Measurements from ENCODE around the gene TCEA3. TPM values are rescaled to one million over a fixed set of nuclear protein-coding genes. Genes with fewer than 3 reads are reported as not detected.

TCEA3 gene
- total and polyA plus RNA-seq, 2 experiments from 2014 or later = 9.2 to 23.2 TPM

- no peak overlapping the region for H3K4me3 ChIP-seq
- WGBS, 2 experiments (ENCODE audit: low coverage in 1 of 2, low lambda C conversion rate in 2 of 2, missing lambda C conversion rate in 2 of 2) = 75 to 82% methylated on average over 4 of the region's 4 CpGs
- H3K27ac ChIP-seq = no peak overlapping the region
- peaks cover 11% of the 10 kb centered on the region for H3K4me1 ChIP-seq (ENCODE audit: insufficient read depth)
- H4K20me1 ChIP-seq (ENCODE audit: insufficient read depth) = no peaks in the 10 kb centered on the region
- H3K79me2 ChIP-seq (ENCODE audit: insufficient read depth) = no peaks in the 10 kb centered on the region
- no peaks in the 10 kb centered on the region for H3K36me3 ChIP-seq (ENCODE audit: low read depth)
- H3F3A ChIP-seq (ENCODE audit: insufficient read depth) = peaks cover 18% of the 10 kb centered on the region
- TF ChIP-seq EZH2phosphoT487 (IDR thresholded peaks at IDR 0.05; ENCODE audit: insufficient read depth, low read depth) (no peak), EZH2 (IDR thresholded peaks at IDR 0.05; ENCODE audit: insufficient read depth, poor library complexity, severe bottlenecking) (no peak)
- in situ Hi-C loops (cut with MboI) = no loop called here
- no peaks in the 10 kb centered on the region for H3K9me3 ChIP-seq (ENCODE audit: low read depth)
- H2AFZ ChIP-seq = no peak overlapping the region
- H3K9me2 ChIP-seq (ENCODE audit: insufficient read depth) = no peaks in the 10 kb centered on the region
- no peaks in the 10 kb centered on the region for H3K27me3 ChIP-seq (replicated peaks; ENCODE audit: insufficient read depth)
- no peak for DNase-seq
- no peak overlapping the region for H3K4me2 ChIP-seq (ENCODE audit: unreplicated experiment)
- H3K9ac ChIP-seq = no peak overlapping the region
Observed at GRCh38 chr1:23416964-23417363, 7.6 kb downstream of the TCEA3 start.

GRCh38 chr1:23408797-23409290 lies 15.7 kb downstream of the TCEA3 start:
- H3F3A ChIP-seq (ENCODE audit: insufficient read depth) = peaks cover 41% of the 10 kb centered on the region
- no peaks in the 10 kb centered on the region for H3K9me2 ChIP-seq (ENCODE audit: insufficient read depth)
- no peak overlapping the region for H3K27ac ChIP-seq
- peaks cover 30% of the 10 kb centered on the region for H3K4me1 ChIP-seq (ENCODE audit: insufficient read depth)
- TF ChIP-seq EZH2phosphoT487 (IDR thresholded peaks at IDR 0.05; ENCODE audit: insufficient read depth, low read depth) (no peak), EZH2 (IDR thresholded peaks at IDR 0.05; ENCODE audit: insufficient read depth, poor library complexity, severe bottlenecking) (no peak)
- no peak overlapping the region for H3K9ac ChIP-seq
- H4K20me1 ChIP-seq (ENCODE audit: insufficient read depth) = no peaks in the 10 kb centered on the region
- H3K36me3 ChIP-seq (ENCODE audit: low read depth) = no peaks in the 10 kb centered on the region
- H3K9me3 ChIP-seq (ENCODE audit: low read depth) = no peaks in the 10 kb centered on the region
- H2AFZ ChIP-seq = no peak overlapping the region
- H3K4me2 ChIP-seq (ENCODE audit: unreplicated experiment) = no peak overlapping the region
- H3K4me3 ChIP-seq = no peak overlapping the region
- no peaks in the 10 kb centered on the region for H3K79me2 ChIP-seq (ENCODE audit: insufficient read depth)
- no peak for DNase-seq
- H3K27me3 ChIP-seq (replicated peaks; ENCODE audit: insufficient read depth) = no peaks in the 10 kb centered on the region
- WGBS, 2 experiments (ENCODE audit: low coverage in 1 of 2, low lambda C conversion rate in 2 of 2, missing lambda C conversion rate in 2 of 2) = 88 to 91% methylated on average over 7 of the region's 7 CpGs
- in situ Hi-C loops (cut with MboI) = no loop called here

- TF ChIP-seq EZH2 (IDR thresholded peaks at IDR 0.05; ENCODE audit: insufficient read depth, poor library complexity, severe bottlenecking) (no peak), EZH2phosphoT487 (IDR thresholded peaks at IDR 0.05; ENCODE audit: insufficient read depth, low read depth) (no peak)
- H3K27ac ChIP-seq = no peak overlapping the region
- no peaks in the 10 kb centered on the region for H3K36me3 ChIP-seq (ENCODE audit: low read depth)
- no peaks in the 10 kb centered on the region for H3K79me2 ChIP-seq (ENCODE audit: insufficient read depth)
- peaks cover 45% of the 10 kb centered on the region for H3F3A ChIP-seq (ENCODE audit: insufficient read depth)
- H4K20me1 ChIP-seq (ENCODE audit: insufficient read depth) = no peaks in the 10 kb centered on the region
- no peaks in the 10 kb centered on the region for H3K27me3 ChIP-seq (replicated peaks; ENCODE audit: insufficient read depth)
- no peaks in the 10 kb centered on the region for H3K9me3 ChIP-seq (ENCODE audit: low read depth)
- H3K4me3 ChIP-seq = no peak overlapping the region
- H3K9ac ChIP-seq = no peak overlapping the region
- H2AFZ ChIP-seq = no peak overlapping the region
- H3K9me2 ChIP-seq (ENCODE audit: insufficient read depth) = no peaks in the 10 kb centered on the region
- peak; percentile 52 for DNase-seq
- H3K4me2 ChIP-seq (ENCODE audit: unreplicated experiment) = no peak overlapping the region
- H3K4me1 ChIP-seq (ENCODE audit: insufficient read depth) = peaks cover 44% of the 10 kb centered on the region
- in situ Hi-C loops (cut with MboI) = no loop called here
- WGBS, 2 experiments (ENCODE audit: low coverage in 1 of 2, low lambda C conversion rate in 2 of 2, missing lambda C conversion rate in 2 of 2) = 49 to 51% methylated on average over 8 of the region's 8 CpGs
Observed at GRCh38 chr1:23407016-23407630, 17.4 kb downstream of the TCEA3 start.

GRCh38 chr1:23405946-23406345 lies 18.6 kb downstream of the TCEA3 start:
- TF ChIP-seq EZH2phosphoT487 (IDR thresholded peaks at IDR 0.05; ENCODE audit: insufficient read depth, low read depth) (no peak), EZH2 (IDR thresholded peaks at IDR 0.05; ENCODE audit: insufficient read depth, poor library complexity, severe bottlenecking) (no peak)
- Histone ChIP-seq H3K4me1 (ENCODE audit: insufficient read depth) (peaks cover 35% of the 10 kb centered on the region), H3K79me2 (ENCODE audit: insufficient read depth) (no peaks in the 10 kb centered on the region), H3K4me2 (ENCODE audit: unreplicated experiment) (no peak overlapping the region), H3K36me3 (ENCODE audit: low read depth) (no peaks in the 10 kb centered on the region), H3K4me3 (no peak overlapping the region), H4K20me1 (ENCODE audit: insufficient read depth) (no peaks in the 10 kb centered on the region), H3K9ac (no peak overlapping the region), H3K27ac (no peak overlapping the region), H3K9me3 (ENCODE audit: low read depth) (no peaks in the 10 kb centered on the region), H3K27me3 (replicated peaks; ENCODE audit: insufficient read depth) (no peaks in the 10 kb centered on the region), H3K9me2 (ENCODE audit: insufficient read depth) (no peaks in the 10 kb centered on the region), H3F3A (ENCODE audit: insufficient read depth) (peaks cover 37% of the 10 kb centered on the region), H2AFZ (no peak overlapping the region)
- 98 to 99% methylated on average over 3 of the region's 3 CpGs for WGBS, 2 experiments (ENCODE audit: low coverage in 1 of 2, low lambda C conversion rate in 2 of 2, missing lambda C conversion rate in 2 of 2)
- in situ Hi-C loops (cut with MboI) = no loop called here
- no peak for DNase-seq

Measured in GM23248 (cell line).